ENCODE measurements around the gene MSH2. TPM values are rescaled to one million over a fixed set of nuclear protein-coding genes. Genes with fewer than 3 reads are reported as not detected.
A peak's percentile ranks its signal among the peaks of the same experiment; 100 is the strongest.

MSH2 gene
- total RNA-seq, 1 donor from 2014 or later, result 25.2 TPM

DNA sequence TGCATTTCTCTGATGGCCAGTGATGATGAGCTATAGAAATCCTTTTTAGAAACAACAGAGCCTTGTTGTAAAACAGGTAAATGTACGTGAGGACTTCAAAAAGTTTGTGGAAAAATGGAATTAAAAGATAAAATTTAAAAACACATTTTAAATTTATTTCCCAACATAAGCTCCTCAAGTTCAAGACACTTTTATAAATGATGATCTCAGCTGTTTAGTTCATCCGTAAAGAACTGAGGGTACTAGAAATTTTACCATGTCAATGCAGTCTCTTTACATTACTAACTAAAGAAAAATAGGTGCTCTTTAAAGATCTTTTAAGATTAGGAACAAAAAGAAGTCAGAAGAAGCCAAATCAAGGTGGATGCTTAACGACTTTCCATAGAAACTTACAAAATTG is 52.5 kb downstream of the MSH2 start:
- no peaks in the 10 kb centered on the region for H3K27me3 Mint-ChIP-seq
- peaks cover 28% of the 10 kb centered on the region for H3K36me3 Mint-ChIP-seq (ENCODE audit: low read depth)
- ChIA-PET POLR2A (no interaction called here), CTCF (interaction anchor here (0.6 kb wide), 1 partner anchor 311 kb away, joined by 3 read pairs; no protein-coding TSS in a partner anchor)
- TF ChIP-seq CTCF (IDR thresholded peaks at IDR 0.05), result no peak
- ATAC-seq (ENCODE audit: low read depth) (no peak), DNase-seq (no peak)
- H3K27ac Mint-ChIP-seq, result no peak overlapping the region
- no peak overlapping the region for H3K4me3 Mint-ChIP-seq
- H3K9me3 Mint-ChIP-seq, result no peaks in the 10 kb centered on the region
- intact Hi-C loops (cut with micrococcal nuclease), result no loop called here
- H3K4me1 Mint-ChIP-seq, result peaks cover 12% of the 10 kb centered on the region

- Mint-ChIP-seq H3K36me3 (ENCODE audit: low read depth) (peaks cover 18% of the 10 kb centered on the region), H3K4me3 (no peak overlapping the region), H3K27ac (no peak overlapping the region), H3K9me3 (no peaks in the 10 kb centered on the region), H3K4me1 (peaks cover 12% of the 10 kb centered on the region), H3K27me3 (no peaks in the 10 kb centered on the region)
- DNase-seq, result no peak
- CTCF ChIA-PET, result no interaction called here
- intact Hi-C loops (cut with micrococcal nuclease), result no loop called here
- TF ChIP-seq CTCF (IDR thresholded peaks at IDR 0.05), result no peak
- ATAC-seq (ENCODE audit: low read depth), result no peak
- POLR2A ChIA-PET, result no interaction called here
Measured at GRCh38 chr2:47456851-47457250, 53.9 kb downstream of the MSH2 start.

GRCh38 chr2:47457268-47457667 is 54.3 kb downstream of the MSH2 start:
- intact Hi-C loops (cut with micrococcal nuclease), result no loop called here
- ATAC-seq (ENCODE audit: low read depth) (peak; percentile 21), DNase-seq (no peak)
- Mint-ChIP-seq H3K4me3 (no peak overlapping the region), H3K27me3 (no peaks in the 10 kb centered on the region), H3K4me1 (peaks cover 12% of the 10 kb centered on the region), H3K27ac (peak overlapping the region; percentile 67), H3K36me3 (ENCODE audit: low read depth) (peaks cover 18% of the 10 kb centered on the region), H3K9me3 (no peaks in the 10 kb centered on the region)
- POLR2A ChIA-PET, result no interaction called here
- TF ChIP-seq CTCF (IDR thresholded peaks at IDR 0.05), result no peak
- CTCF ChIA-PET, result no interaction called here

GRCh38 chr2:47459021-47459420 is 56.1 kb downstream of the MSH2 start:
- DNase-seq, result no peak
- Mint-ChIP-seq H3K27ac (no peak overlapping the region), H3K4me1 (peaks cover 12% of the 10 kb centered on the region), H3K27me3 (no peaks in the 10 kb centered on the region), H3K9me3 (no peaks in the 10 kb centered on the region), H3K4me3 (no peak overlapping the region), H3K36me3 (ENCODE audit: low read depth) (peaks cover 28% of the 10 kb centered on the region)
- ChIA-PET POLR2A (no interaction called here), CTCF (no interaction called here)
- ATAC-seq (ENCODE audit: low read depth), result no peak
- no peak for TF ChIP-seq CTCF (IDR thresholded peaks at IDR 0.05)
- intact Hi-C loops (cut with micrococcal nuclease), result no loop called here

- Mint-ChIP-seq H3K4me3 (no peak overlapping the region), H3K27me3 (no peaks in the 10 kb centered on the region), H3K9me3 (no peaks in the 10 kb centered on the region), H3K27ac (no peak overlapping the region), H3K4me1 (peaks cover 12% of the 10 kb centered on the region), H3K36me3 (ENCODE audit: low read depth) (peaks cover 33% of the 10 kb centered on the region)
- intact Hi-C loops (cut with micrococcal nuclease), result no loop called here
- no peak for ATAC-seq (ENCODE audit: low read depth)
- DNase-seq, result no peak
- TF ChIP-seq CTCF (IDR thresholded peaks at IDR 0.05), result no peak
- ChIA-PET POLR2A (no interaction called here), CTCF (no interaction called here)
Measured at GRCh38 chr2:47460766-47461165, 57.8 kb downstream of the MSH2 start.
